Endometrial microvascular endothelial cells (primary cell): ENCODE results near the gene SEMG1. TPM values are rescaled to one million over a fixed set of nuclear protein-coding genes. Genes with fewer than 3 reads are reported as not detected.

ENCODE experiments used
- in situ Hi-C: cut with HindIII; loops from 2 replicates; pipeline ENCODE4 v1.10.0; 2017; ENCODE audit warnings: low sequenced_read_pairs, low pct_unique_long_range_greater_than_20kb; ENCODE audit errors: inconsistent ontology term
- total RNA-seq: library from RNA; depleted of rRNA; stranded (reverse); fragments of >200 nt; gene quantifications from one replicate; pipeline ENCODE4 v1.2.3, GENCODE V29; 2015; ENCODE audit errors: inconsistent ontology term

Gene SEMG1
- total RNA-seq, 1 donor from 2014 or later, result not detected

GRCh38 chr20:45218124-45218523 lies 11.3 kb downstream of the SEMG1 start:
- in situ Hi-C loops, result no loop called here

DNA sequence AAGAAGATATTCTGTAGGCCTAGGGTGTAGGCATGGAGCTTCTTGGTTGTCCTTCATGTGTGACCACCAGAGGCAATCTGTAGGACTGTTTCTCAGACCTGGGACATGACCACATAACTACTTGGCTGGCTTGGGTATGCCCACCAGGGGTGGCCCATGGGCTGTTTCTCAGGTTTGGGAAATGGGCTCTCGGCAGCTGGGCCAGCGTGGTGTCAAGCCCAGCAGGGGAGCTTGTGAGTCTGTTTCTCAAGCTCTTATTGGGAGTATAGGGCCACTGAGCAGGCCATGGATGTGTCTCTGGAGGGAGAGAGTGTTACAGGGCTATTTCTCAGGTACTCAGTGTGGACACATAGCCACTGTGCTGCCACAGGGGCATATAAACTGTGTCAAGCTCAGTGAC lies 11.8 kb downstream of the SEMG1 start:
- in situ Hi-C loops, result no loop called here

DNA sequence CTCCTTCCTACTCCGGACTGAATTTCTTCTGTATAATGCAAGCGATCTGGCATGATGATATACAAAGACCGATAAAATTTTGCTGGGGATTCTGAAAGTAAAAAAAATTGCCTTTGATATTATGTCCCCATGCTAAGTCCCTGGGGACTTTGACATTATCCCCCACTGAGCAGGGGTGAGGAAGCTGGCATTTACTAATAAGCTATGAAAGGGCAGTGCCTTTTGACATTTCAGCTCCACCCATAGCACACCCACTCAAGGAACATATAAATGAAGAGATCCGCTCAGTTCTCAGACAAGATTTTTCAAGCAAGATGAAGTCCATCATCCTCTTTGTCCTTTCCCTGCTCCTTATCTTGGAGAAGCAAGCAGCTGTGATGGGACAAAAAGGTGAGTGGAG lies 14.2 kb downstream of the SEMG1 start, which contains the start of gene SEMG2:
Gene SEMG2, plus strand, starts transcription at position 298 of the 400 bp plus-strand sequence. Its CDS starts 17 bp downstream, at position 315.
- in situ Hi-C loops, result no loop called here

DNA sequence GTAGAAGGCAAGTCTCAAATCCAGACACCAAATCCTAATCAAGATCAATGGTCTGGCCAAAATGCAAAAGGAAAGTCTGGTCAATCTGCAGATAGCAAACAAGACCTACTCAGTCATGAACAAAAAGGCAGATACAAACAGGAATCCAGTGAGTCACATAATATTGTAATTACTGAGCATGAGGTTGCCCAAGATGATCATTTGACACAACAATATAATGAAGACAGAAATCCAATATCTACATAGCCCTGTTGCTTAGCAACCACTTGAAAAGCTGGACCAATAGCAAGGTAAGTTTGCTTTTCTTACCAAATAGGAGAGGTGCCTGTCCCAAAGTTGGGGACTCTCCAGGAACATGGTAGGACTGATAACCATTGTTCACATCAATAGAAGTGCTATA lies 16.3 kb downstream of the SEMG1 start:
- in situ Hi-C loops, result no loop called here

- in situ Hi-C loops, result no loop called here
Observed at GRCh38 chr20:45226287-45226686, 19.5 kb downstream of the SEMG1 start.

GRCh38 chr20:45229264-45230056 lies 22.6 kb downstream of the SEMG1 start:
- in situ Hi-C loops, result no loop called here

DNA sequence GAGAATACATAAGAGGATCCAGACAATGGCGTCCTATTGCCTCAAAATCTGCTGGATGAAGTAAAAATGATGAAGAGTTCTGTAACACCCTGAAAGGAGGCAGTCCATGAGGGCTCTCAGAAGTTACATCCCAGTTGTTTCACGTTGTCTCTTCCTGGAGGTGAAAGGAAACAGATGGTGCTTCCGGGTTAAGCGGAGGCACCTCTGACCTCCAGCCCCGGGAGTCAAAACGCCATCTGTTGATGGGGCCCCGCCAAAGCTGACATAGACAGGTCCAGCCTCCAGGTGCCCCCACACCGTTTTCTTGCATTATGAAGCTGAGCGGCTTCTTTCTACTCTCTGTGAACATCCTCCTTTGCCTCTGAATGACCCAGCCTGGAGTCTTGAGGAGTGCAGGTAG lies 23.8 kb downstream of the SEMG1 start:
- in situ Hi-C loops, result no loop called here

- in situ Hi-C loops, result no loop called here
Observed at GRCh38 chr20:45235995-45236394, 29.2 kb downstream of the SEMG1 start.

GRCh38 chr20:45238139-45238538 lies 31.3 kb downstream of the SEMG1 start:
- in situ Hi-C loops, result no loop called here

DNA sequence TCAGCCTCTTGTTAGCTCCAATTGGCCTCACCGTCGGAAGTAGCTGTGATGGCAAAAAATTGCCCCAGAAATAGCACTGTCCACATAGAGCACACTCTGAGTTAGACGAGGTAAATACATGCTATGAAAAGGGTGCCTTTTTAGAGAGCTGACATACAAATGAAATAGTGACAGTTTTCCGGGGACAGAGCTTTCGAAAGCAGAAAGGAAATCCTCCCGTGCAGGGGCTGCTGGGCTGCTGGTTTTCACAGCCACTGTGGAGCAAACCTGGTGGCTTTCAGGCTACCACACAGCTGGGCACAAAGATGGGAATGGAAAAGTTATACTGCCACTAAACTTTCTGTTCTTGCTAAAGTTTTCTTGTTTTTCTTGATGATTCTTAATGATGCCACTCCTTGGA lies 39.3 kb downstream of the SEMG1 start:
- in situ Hi-C loops, result no loop called here

- in situ Hi-C loops, result no loop called here
Observed at GRCh38 chr20:45247865-45248264, 41.0 kb downstream of the SEMG1 start.

DNA sequence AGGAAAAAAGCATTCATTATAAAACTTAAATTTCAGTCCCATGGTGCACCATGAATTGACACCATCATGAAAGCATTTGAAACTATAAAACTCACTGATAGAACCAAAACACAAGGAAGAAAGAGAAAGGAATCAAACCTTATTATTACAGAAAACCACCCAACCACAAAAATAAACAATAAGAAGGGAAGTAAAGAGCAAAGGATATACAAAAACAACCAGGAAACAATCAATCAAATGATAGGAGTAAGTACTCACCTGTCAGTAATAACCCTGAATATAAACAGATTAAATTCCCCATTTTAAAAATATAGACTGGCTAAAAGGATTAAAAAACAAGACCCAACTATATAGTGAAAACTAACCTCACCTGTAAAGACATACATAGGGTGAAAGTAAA lies 41.8 kb downstream of the SEMG1 start:
- in situ Hi-C loops, result no loop called here

DNA sequence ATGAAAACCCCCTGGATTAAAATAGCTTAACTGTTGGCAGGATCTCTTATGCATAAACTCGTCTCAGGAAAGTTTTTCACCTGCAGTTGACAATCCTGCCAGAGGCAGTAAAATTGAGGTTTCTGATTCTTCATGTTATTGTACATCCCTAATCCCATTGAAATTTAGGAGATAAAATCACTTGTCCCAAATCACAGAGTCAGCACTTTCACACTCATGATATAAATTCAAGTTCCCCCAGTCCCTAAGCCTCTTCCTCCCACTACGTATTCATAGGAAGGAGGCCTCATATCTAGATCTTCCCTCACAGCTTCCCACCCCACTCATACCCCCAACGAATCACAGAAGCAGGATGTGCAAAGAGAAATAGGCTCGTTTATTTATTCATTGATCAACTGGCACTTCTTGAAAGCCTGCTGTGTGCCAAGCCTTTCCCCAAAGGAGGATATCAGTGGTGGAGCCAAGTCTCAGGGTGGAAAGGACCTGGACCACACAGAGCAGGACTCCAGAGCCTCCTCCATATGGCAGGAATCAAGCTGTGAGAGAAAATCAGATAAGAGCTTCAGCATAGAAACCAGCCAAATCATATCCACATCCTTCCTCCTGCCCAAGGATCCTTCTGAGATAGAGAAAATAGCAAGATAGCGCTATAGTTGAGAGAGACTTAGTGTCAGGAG lies 45.2 kb downstream of the SEMG1 start:
- in situ Hi-C loops, result no loop called here

DNA sequence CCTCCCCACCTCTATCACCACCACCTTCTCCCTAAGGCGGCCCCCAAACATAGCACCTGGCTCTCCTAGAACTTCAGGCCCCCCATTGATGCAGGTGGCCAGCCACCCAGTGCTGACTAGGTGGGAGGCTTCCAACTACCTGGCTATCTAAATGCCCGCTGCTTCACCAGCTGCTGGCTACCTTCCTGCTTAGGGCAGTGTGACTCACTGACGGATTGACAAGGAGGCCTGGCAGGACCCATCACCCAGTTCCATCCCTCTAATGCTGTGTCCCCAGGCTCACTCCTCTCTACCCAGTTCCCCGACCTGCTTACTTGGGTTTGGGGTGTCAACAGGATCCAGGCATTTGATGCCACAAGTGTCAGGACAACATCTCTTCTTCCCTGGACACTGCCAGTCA lies 46.4 kb downstream of the SEMG1 start:
- in situ Hi-C loops, result no loop called here

DNA sequence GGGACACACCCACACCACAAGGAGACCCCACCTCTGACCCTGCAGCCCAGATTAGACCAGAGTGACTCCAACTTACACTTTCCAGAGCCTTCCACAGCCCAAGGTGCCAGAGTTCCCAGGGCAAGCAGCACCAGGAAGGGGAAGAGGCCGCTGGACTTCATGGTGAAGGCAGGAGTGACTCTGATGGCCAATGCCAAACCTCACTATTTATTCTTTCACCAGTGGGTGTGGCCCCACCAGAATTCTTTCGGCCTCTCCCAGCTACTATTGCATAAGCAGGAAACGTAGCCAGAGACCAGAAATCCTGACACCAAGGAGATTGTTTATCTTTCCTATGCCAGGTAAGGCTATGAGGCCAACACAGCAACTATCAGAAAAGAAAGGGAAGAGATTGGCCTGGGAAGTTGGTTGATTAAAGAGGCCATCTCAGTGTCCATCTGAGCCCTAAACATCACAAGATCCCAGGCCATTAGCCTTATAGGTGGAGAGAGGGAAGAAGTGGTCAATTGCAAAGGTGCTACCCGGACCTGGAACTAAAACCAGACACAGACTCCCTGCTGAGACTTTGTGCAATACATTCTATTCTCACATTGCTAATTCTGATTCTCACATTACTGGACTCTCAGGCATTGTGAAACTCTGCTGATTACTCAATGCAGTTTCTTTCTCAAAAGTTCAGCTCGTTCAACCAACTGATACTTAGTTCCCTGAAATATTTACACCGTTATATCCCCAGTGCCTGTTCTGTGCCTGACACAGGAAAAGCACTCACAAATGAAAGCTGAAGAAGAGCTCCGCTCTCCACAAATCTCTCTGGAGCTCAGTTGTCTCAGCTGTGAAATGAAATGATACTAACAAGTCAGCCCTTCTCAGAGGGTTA lies 47.8 kb downstream of the SEMG1 start, which contains the start of gene SLPI:
Gene SLPI, minus strand, starts transcription at position 182 of the 880 bp plus-strand sequence. Its CDS starts 21 bp downstream, at position 161.
- in situ Hi-C loops, result no loop called here

GRCh38 chr20:45257161-45257560 lies 50.3 kb downstream of the SEMG1 start:
- in situ Hi-C loops, result no loop called here

DNA sequence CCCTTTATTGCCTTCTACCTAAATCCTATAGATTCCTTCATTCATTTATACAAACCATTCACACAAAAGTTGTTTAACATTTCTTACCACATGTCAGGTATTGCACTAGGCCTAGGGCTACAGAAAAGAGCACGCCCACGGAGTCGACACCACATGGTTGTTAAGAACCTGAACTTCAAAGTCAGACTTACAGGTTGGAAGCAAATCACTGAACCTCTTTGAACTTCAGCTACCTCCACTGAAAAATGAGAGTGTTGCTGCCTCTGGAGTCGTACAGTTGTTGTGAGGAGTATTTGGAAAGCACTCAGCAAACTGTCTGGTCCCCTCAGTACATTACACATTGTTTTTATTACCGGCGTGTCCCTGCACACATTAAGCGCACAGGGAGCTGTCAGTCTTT lies 50.9 kb downstream of the SEMG1 start:
- in situ Hi-C loops, result no loop called here

- in situ Hi-C loops, result no loop called here
Observed at GRCh38 chr20:45258259-45258658, 51.4 kb downstream of the SEMG1 start.

- in situ Hi-C loops, result no loop called here
Observed at GRCh38 chr20:45258664-45259063, 51.8 kb downstream of the SEMG1 start.
